B cell (primary cell): ENCODE measurements around the gene ROBO2. TPM values are rescaled to one million over a fixed set of nuclear protein-coding genes. Genes with fewer than 3 reads are reported as not detected.

Source experiments
- ATAC-seq: fragments of 200-7000 bp; cut with Tn5 transposase; one replicate; pipeline ENCODE4 v1.10.0; 2021; ENCODE audit warnings: low read depth, mild to moderate bottlenecking, moderate number of reproducible peaks, moderate library complexity
- CTCF ChIA-PET: fragments of 350-600 bp; sonication (Branson Sonifier 250); formaldehyde crosslinking; loops from one replicate; lab custom pipeline; 2021; ENCODE audit warnings: antibody characterized with exemption, inconsistent platforms; lab: Charles Lee
- POLR2A ChIA-PET: fragments of 350-600 bp; sonication (Branson Sonifier 250); formaldehyde crosslinking; loops from one replicate; lab custom pipeline; 2021; ENCODE audit warnings: antibody characterized with exemption; lab: Charles Lee
- DNase-seq: peaks from one replicate; pipeline ENCODE4 v3.0.0; 2013
- H2AFZ ChIP-seq: 2 replicates; pipeline ENCODE4 v1.6.1; 2012; ENCODE audit warnings: mild to moderate bottlenecking, low read depth, low read length; ENCODE audit not compliant: insufficient read depth, poor library complexity, severe bottlenecking
- H3K27ac ChIP-seq, 2 donors: 1 replicate in 1 of 2; 2 replicates in 1 of 2; pipeline ENCODE4 v1.5.1; 2012 to 2013; ENCODE audit warnings: low read length in 2 of 2, mild to moderate bottlenecking in 2 of 2, moderate library complexity in 1 of 2
- H3K27me3 ChIP-seq, 4 experiments: fragments of 200-600 bp in 1 of 4; sonication (generic) in 1 of 4; replicated peaks in 1 of 4; 1 replicate in 2 of 4; 2 replicates in 2 of 4; pipeline versions ENCODE4 v1.6.1 to v1.7.0; 2013 to 2016; ENCODE audit warnings: low read length in 3 of 4, mild to moderate bottlenecking in 2 of 4, mixed read lengths in 1 of 4, moderate library complexity in 1 of 4; ENCODE audit not compliant: insufficient read depth in 4 of 4, control insufficient read depth in 3 of 4; ENCODE audit errors: control extremely low read depth in 1 of 4
- H3K36me3 ChIP-seq, 2 experiments: replicated peaks in 1 of 2; 1 replicate in 1 of 2; 2 replicates in 1 of 2; pipeline versions ENCODE4 v1.6.1 to v1.7.1; 2013; ENCODE audit warnings: low read length in 1 of 2; ENCODE audit not compliant: insufficient read depth in 2 of 2, control insufficient read depth in 1 of 2; ENCODE audit errors: control extremely low read depth in 1 of 2, extremely low read depth in 1 of 2
- H3K4me1 ChIP-seq, 2 donors: fragments of 200-600 bp in 1 of 2; sonication (generic) in 1 of 2; 1 replicate in 1 of 2; 2 replicates in 1 of 2; pipeline versions ENCODE4 v1.5.1 to v1.6.1; 2013 to 2017; ENCODE audit warnings: low read length in 2 of 2; ENCODE audit not compliant: control insufficient read depth in 2 of 2, insufficient read depth in 2 of 2
- H3K4me2 ChIP-seq: replicated peaks from 2 replicates; pipeline ENCODE3; 2012; ENCODE audit warnings: mild to moderate bottlenecking, low read depth, low read length; ENCODE audit not compliant: poor library complexity, severe bottlenecking
- H3K4me3 ChIP-seq, 5 experiments: fragments of 200-600 bp in 1 of 5; sonication (generic) in 1 of 5; 1 replicate in 3 of 5; 2 replicates in 2 of 5; pipeline versions ENCODE4 v1.5.1 to v1.7.0; 2011 to 2016; ENCODE audit warnings: low read length in 4 of 5, mild to moderate bottlenecking in 4 of 5, low read depth in 2 of 5, control low read depth in 1 of 5, moderate library complexity in 1 of 5; ENCODE audit not compliant: insufficient read depth in 1 of 5; ENCODE audit errors: control extremely low read depth in 1 of 5, extremely low read depth in 1 of 5
- H3K79me2 ChIP-seq: fragments of 200-600 bp; sonication (generic); one replicate; pipeline ENCODE4 v1.6.0; 2016; ENCODE audit warnings: low read length; ENCODE audit not compliant: control insufficient read depth, insufficient read depth
- H3K9ac ChIP-seq: fragments of 200-600 bp; sonication (generic); 2 replicates; pipeline ENCODE4 v1.6.1; 2017; ENCODE audit warnings: mild to moderate bottlenecking, low read length, moderate library complexity
- H3K9me3 ChIP-seq, 3 donors: one replicate each; pipeline versions ENCODE4 v1.6.1 to v1.7.1; 2013; ENCODE audit warnings: low read length in 2 of 3; ENCODE audit not compliant: control insufficient read depth in 2 of 3, insufficient read depth in 1 of 3; ENCODE audit errors: control extremely low read depth in 1 of 3
- H4K20me1 ChIP-seq: 2 replicates; pipeline ENCODE4 v1.6.0; 2012; ENCODE audit warnings: mild to moderate bottlenecking, low read length; ENCODE audit not compliant: insufficient read depth, control insufficient read depth, poor library complexity, severe bottlenecking
- H3K27ac Mint-ChIP-seq: one replicate; pipeline ENCODE4 v1.8.0; 2021; ENCODE audit warnings: mixed read lengths
- H3K27me3 Mint-ChIP-seq: one replicate; pipeline ENCODE4 v1.8.0; 2021; ENCODE audit warnings: mixed read lengths
- H3K4me1 Mint-ChIP-seq: one replicate; pipeline ENCODE4 v1.8.0; 2021; ENCODE audit warnings: mixed read lengths
- H3K4me3 Mint-ChIP-seq: one replicate; pipeline ENCODE4 v1.8.0; 2021; ENCODE audit warnings: mixed read lengths
- H3K9me3 Mint-ChIP-seq: one replicate; pipeline ENCODE4 v1.8.0; 2022; ENCODE audit warnings: mixed read lengths; ENCODE audit not compliant: insufficient read depth
- CTCF ChIP-seq: fragments of 200-600 bp; IDR thresholded peaks from one replicate; pipeline ENCODE4 v1.8.0; 2022; ENCODE audit warnings: antibody characterized with exemption, mild to moderate bottlenecking
- EZH2 ChIP-seq: IDR thresholded peaks from 2 replicates; pipeline ENCODE4 v1.6.1; 2012; ENCODE audit warnings: borderline replicate concordance, low read depth, mild to moderate bottlenecking, moderate library complexity, low read length; ENCODE audit not compliant: insufficient read depth, poor library complexity, severe bottlenecking
- WGBS: methylation state at CpG from one replicate; pipeline ENCODE4 v1.1.5; 2013; ENCODE audit warnings: missing lambda C conversion rate; ENCODE audit not compliant: insufficient coverage; 5-methylcytosine and 5-hydroxymethylcytosine counted together
- intact Hi-C: fragments of 100-400 bp; cut with micrococcal nuclease; formaldehyde crosslinking; loops from one replicate; pipeline ENCODE4 v1.10.0; 2022
- polyA plus RNA-seq: library from polyadenylated mRNA; depleted of rRNA; stranded (reverse); fragments of >200 nt; gene quantifications from 2 replicates; pipeline ENCODE4 v1.2.3, GENCODE V29; 2012
- total RNA-seq, 2 donors: library from RNA; stranded (reverse); fragments of 120-200 nt in 1 of 2; gene quantifications; 1 replicate in 1 of 2; 2 replicates in 1 of 2; pipeline versions ENCODE4 v1.2.3 to v1.2.4, GENCODE V29; 2013 to 2022

ROBO2 gene
- total and polyA plus RNA-seq, 2 donors (not counting 1 experiment from before 2014, with no cell fraction given): not detected

- Histone ChIP-seq H3K9me3 (peaks cover 0 to 11% (median 3%) of the 10 kb centered on the region in 3 donors), H3K27ac (no peak overlapping the region), H3K4me3 (no peak overlapping the region), H3K27me3 (no peaks in the 10 kb centered on the region), H3K36me3 (no peaks in the 10 kb centered on the region), H3K4me1 (no peaks in the 10 kb centered on the region), H3K79me2 (no peaks in the 10 kb centered on the region), H4K20me1 (no peaks in the 10 kb centered on the region), H2AFZ (no peak overlapping the region), H3K9ac (no peak overlapping the region), H3K4me2 (no peak overlapping the region)
- DNase-seq (no peak), ATAC-seq (no peak)
- H3K27ac Mint-ChIP-seq: no peak overlapping the region
- peaks cover 8% of the 10 kb centered on the region for H3K9me3 Mint-ChIP-seq
- CTCF ChIA-PET: no interaction called here
- intact Hi-C loops: no loop called here
- no peaks in the 10 kb centered on the region for H3K27me3 Mint-ChIP-seq
- no peak overlapping the region for H3K4me3 Mint-ChIP-seq
- H3K4me1 Mint-ChIP-seq: no peaks in the 10 kb centered on the region
- no CpG with 5 or more reads among the region's 2 CpGs for WGBS
- POLR2A ChIA-PET: no interaction called here
- TF ChIP-seq CTCF: no peak
- TF ChIP-seq EZH2: no peak
Measured at GRCh38 chr3:77475507-77475906, 435.6 kb downstream of the ROBO2 start.

GRCh38 chr3:77479021-77479420 lies 439.1 kb downstream of the ROBO2 start:
- DNase-seq (no peak), ATAC-seq (no peak)
- Histone ChIP-seq H3K4me1 (no peaks in the 10 kb centered on the region), H3K4me3 (no peak overlapping the region), H3K4me2 (no peak overlapping the region), H3K9me3 (peaks cover 0 to 2% (median 1%) of the 10 kb centered on the region in 3 donors), H3K36me3 (no peaks in the 10 kb centered on the region), H3K27ac (no peak overlapping the region), H3K79me2 (no peaks in the 10 kb centered on the region), H2AFZ (no peak overlapping the region), H3K27me3 (no peaks in the 10 kb centered on the region), H3K9ac (no peak overlapping the region), H4K20me1 (no peaks in the 10 kb centered on the region)
- intact Hi-C loops: no loop called here
- Mint-ChIP-seq H3K27me3 (no peaks in the 10 kb centered on the region), H3K4me3 (no peak overlapping the region), H3K4me1 (no peaks in the 10 kb centered on the region), H3K27ac (no peak overlapping the region), H3K9me3 (no peaks in the 10 kb centered on the region)
- no peak for TF ChIP-seq EZH2
- TF ChIP-seq CTCF: no peak
- ChIA-PET POLR2A (no interaction called here), CTCF (no interaction called here)
